ENCODE results near the gene C14orf132. TPM values are rescaled to one million over a fixed set of nuclear protein-coding genes. Genes with fewer than 3 reads are reported as not detected.
A peak's percentile ranks its signal among the peaks of the same experiment; 100 is the strongest.

The C14orf132 gene
- total RNA-seq, 2 donors from 2014 or later: 2.7 to 2.9 TPM

DNA sequence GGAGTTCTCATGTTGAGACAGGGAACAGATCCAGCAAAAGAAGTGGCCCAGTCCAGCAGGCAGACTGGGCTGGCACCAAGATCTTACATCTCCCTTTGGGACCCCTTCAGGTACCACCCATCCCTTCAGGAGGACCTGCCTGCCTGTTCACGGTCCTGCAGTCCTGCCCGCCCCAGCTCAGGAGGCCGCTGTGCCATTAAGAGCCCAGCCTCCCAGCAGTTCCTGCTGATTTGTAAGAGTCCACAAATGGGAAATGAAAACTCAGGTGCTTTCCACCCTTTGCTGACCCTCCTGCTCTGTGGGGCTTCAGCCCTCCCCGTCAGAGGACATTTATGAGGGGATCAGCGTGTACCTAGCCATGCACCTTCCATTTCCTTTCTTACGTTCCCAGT, 39.5 kb downstream of the C14orf132 start:
- ATAC-seq (no peak), DNase-seq (no peak)
- intact Hi-C loops (cut with DNase I): no loop called here

DNA sequence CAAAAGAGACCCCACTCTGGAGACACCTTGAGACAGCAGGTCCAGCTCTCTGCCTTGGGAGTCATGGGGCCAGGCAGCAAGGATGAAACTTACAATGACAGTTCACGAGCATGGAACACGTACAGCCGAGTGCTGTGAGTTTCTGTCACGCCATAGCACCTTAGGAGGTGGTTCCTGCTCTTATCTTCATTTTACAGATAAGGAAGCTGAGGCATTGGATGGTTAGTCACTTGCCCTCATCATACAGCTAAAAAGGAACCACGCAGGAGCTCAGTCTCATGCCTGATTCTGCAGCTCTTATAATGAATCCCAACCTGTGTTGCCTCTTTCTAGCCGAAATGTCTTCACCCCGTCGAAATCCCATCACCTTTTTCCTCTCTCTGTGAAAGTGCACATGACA, 39.9 kb downstream of the C14orf132 start:
- ATAC-seq (peak in 1 of 2 donors; percentile 58), DNase-seq (no peak)
- intact Hi-C loops (cut with DNase I): no loop called here

DNA sequence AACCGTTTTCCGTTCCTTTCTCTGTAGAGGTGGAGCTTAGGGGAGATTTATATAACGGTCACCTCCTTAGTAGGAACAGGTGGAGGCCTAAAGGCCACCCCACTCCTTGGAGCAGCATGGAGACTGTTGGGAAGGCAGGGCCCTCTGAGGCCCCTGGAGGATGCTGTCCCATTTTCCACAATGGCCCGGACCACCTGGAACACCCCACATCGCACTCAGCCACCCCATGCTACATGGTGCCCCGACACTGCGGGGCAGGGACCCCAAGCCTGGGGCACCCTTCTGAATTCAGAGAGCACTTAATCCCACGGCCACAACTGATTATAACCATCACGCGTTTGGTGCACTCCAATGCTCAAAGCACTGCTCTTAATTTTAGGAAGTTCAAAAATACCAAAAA, 41.4 kb downstream of the C14orf132 start:
- no peak for ATAC-seq
- intact Hi-C loops (cut with DNase I): no loop called here
- no peak for DNase-seq

DNA sequence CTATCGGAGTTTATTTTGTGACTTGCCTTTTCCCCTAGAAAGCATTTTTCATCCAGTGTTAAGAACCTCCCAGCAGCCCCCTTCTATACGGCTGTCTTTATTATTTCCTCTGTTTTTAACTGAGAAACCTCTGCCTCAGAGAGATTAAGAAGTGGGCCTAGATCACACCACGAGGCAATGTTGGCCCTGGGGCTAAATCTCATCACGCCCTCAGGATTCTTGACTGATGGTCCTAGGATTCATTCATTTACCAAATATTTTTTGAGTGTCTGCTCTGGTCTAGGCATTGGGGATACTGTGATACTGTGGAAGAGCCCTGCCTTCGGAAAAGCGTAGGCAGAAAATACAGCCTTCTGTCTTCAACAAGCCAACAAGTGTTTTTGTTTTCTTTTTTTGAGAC, 42.1 kb downstream of the C14orf132 start:
- ATAC-seq: no peak
- no peak for DNase-seq
- intact Hi-C loops (cut with DNase I): no loop called here

DNA sequence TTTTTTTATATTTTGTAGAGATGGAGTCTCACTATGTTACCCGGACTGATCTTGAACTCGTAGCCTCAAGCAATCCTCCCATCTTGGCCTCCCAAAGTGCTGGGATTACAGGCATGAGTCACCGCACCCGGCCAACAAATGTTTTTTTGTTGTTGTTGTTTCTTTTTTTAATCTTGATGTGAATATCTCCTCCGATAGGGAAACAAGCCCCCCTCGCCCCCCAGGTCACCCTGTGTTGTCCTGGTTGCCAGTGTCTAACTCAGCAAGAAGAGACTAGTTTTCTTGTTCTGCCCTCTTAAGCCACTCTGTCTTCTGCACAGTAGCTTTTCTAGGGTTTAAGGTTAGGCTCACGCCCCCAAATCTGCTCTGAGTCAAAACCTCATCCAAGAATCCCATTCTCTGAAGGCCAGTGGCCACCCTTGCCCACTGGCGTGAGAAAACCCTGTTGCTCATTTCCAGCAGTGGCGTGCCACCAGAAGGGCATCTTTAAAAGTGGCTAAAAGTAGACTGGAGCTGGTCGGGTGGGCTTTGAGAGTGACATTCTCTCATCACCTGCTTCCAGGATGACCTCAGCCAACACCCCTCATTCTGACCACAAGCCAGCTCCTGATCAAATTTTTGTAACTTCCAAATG, 42.7 kb downstream of the C14orf132 start:
- DNase-seq (no peak), ATAC-seq (no peak)
- intact Hi-C loops (cut with DNase I): no loop called here

DNA sequence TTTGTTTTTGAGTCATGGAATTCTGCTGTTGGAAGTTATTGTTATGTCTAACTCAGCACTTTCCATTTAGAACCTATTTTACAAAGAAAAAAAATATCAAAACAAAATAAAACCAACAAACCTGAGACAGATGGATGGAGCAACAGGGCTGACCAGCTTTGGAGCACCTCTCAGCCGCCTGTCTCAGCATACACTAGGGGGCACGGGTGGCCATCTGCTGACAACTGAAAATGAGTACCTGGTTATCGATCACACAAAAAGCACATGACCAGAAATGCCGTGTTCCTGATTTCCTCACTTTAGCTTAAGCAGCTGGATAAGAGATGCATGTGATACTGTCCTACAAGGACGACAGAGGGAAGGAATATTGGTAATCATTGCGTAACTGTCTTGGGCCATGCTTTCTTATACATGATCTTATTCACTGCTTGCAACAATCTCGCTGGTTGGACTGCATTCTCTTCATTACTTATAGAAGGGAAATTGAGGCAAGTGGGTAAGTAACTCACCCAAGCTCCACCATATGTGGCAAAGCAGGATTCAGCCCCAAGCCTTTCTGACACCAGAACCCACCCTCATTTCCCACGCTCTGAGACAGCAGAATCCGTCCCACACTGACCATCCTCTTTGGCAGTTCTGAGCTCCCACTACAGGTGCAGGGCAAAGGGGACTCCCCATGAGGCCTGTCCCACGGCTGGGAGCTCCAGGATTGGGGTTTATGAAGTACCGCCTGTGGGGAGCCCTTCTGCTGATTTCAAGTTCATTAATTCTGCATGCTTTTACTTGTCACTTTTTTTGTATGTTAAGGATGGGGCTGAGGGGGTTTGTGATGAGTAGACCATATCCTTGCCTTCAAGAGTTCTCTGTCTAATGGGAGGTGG, 43.5 kb downstream of the C14orf132 start:
- intact Hi-C loops (cut with DNase I): no loop called here
- ATAC-seq: no peak
- no peak for DNase-seq

DNA sequence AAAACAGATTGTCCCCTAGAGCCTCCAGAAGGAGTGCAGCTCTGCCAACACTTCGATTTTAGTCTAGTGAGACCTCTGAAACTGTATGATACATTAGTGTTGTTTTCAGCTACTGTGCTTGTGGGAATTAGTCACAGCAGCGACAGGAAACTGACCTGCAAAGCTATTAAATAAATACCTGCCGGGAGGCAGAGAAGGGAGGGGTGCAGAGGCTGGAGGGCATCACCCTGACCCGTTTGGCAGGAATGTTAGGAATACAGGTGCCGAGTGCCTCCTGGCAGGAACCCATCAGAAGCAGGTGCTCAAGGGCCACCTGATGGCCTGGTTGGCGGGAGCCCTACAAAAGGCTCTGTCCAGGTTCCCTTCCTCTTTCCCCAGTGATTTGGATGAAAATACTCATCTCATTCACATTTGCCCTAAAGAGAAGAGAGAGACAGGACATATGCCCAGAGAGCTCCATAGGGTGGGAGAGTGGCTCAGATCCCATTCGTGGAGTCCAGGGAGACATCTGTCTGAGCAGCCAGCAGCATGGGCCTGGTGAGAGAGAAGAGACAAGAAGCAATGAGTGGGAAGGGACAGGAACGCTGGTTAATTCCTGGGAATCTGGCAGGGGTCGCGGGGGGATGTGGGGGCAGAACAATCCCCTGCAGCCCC, 44.6 kb downstream of the C14orf132 start:
- DNase-seq (no peak), ATAC-seq (no peak)

DNA sequence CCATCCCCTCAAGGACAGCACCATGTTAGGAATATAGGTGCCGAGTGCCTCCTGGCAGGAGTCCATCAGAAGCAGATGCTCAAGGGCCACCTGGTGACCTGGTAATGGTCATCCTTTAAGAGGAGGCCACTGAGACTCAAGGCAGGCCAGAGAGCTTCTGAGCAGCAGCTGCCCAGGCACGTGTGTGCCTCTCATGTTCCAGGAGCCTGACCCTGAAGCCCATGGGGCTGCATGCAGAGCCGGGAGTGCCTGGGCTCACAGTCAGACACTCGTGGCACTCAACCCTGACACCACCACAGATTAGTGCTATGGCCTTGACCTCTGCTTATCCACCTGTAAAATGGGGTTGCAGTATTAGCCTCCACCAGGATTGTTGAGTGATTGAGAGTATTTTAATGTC, 45.6 kb downstream of the C14orf132 start:
- DNase-seq (no peak), ATAC-seq (no peak)
- intact Hi-C loops (cut with DNase I): no loop called here

More for the DNA sequence above, 44.6 kb downstream of the C14orf132 start:
- intact Hi-C loops (cut with DNase I): no loop called here

DNA sequence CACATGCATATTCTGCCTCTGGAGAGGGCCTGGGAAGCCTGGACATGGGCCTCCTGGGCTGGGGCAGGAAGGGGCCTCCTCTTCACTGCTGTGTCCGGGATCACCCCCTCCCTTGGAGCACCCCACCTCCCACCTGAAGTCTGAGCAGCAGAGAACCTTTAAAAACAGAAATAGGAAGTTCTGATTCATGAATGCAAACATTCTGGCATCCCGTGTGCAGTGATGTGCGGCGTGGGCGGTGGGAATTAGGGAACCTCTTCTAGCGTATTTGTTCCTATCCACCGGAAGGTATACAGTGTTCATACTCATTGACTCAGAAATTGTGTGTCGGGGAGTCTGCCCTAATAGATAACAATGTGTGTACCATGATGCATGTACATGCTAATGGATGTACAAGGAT, 46.2 kb downstream of the C14orf132 start:
- DNase-seq (no peak), ATAC-seq (no peak)
- intact Hi-C loops (cut with DNase I): no loop called here

DNA sequence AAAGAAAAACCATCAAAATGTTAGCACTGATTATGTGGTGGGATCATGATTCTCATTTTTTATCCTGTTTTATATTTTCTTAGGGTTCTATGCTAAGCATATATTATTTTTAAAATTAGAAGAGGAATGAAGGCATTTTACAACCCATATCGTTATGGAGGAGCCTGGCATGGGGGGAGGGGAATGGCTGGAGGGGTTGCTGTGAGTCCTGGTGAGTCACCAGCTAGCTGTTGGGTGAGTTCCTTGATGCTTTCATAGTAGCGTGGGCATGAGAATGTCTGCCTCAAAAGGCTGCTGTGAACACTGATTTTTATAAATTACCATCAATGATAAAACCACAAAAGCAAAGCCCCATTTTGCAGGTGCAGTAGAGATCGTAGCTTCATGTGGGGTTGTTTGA, 46.9 kb downstream of the C14orf132 start:
- intact Hi-C loops (cut with DNase I): no loop called here
- ATAC-seq: no peak
- DNase-seq: no peak

DNA sequence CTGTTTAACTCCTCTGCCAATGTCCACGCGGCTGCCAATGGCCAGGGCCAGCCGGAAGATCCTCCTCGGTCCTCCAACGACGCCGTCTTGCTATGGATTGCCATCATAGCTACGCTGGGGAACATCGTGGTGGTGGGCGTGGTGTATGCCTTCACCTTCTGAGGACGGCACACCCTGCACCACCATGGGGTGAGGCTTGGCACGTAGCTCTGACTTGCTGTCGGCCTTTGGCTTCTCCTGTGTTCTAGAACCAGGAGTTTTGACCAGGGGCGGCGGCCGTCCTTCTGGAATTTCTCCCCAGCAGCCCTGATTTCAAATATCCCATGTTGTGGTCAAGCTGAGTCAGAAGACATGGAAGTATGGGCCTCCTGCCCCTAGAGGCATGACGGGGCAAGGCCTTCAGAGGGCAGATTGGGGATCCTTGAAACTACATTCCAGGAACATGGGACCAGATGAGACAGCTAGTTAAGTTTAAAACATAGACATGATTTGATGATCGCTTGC, 47.5 kb downstream of the C14orf132 start:
- intact Hi-C loops (cut with DNase I): no loop called here
- DNase-seq (no peak), ATAC-seq (no peak)

DNA sequence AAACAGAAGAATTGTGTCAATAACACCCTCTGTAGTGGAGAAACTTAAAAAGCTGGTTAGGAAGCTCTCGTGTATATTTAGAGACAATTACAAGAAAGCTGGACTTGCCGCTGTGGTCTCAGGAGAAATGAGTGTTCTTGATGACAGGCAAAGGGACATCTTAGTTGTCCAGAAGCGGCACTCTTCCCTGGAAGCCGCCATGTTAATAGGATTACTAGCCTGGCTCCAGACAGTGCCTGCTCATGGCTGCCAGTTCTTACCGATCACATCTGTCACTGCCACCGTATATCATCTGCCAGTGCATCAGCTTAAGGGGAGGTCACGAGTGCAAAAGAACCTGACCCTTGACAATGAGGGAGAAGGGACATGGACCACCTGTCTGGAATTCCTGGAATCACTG, 48.9 kb downstream of the C14orf132 start:
- DNase-seq: no peak
- intact Hi-C loops (cut with DNase I): no loop called here

DNA sequence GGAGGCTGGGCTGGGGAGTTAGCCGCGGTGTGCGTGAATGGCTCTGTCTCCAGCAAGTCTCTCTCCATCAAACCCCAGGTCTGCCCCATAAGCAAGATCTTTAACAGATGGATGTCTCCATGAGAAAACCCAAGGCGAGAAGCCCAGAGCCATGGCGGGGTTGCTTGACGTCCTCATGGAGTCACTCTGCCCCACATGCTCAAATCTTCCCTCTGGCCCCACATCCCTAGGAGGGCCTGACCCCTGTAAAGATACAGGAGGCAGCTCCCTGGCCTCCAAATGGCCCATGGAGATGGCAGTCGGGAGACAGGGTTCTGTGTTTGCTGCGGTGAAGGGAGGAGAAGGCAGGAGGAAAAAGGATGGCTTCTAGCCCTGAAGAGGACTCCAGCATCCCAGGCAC, 49.3 kb downstream of the C14orf132 start:
- no peak for ATAC-seq
- DNase-seq: no peak
- intact Hi-C loops (cut with DNase I): no loop called here

More for the DNA sequence above, 48.9 kb downstream of the C14orf132 start:
- no peak for ATAC-seq

DNA sequence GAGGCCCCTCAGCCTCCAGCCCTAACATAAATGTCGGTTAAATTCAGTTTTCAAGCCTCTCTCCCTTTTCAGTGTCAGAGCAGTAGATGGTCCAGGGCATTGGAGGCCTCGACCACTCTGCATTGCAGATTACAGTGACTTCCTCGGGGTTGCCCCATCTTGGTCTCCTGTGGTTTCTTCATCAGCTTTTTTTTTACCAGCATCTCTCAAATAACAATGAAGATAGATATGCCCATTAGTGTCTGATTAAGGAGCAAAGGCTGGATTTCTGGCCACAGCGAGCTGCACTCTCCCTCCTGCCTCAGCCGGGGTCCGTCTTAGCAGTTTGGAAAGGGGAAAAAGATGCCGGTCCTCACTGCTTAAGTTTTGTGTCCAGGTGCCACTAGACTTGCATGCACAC, 49.7 kb downstream of the C14orf132 start:
- ATAC-seq (no peak), DNase-seq (no peak)
- intact Hi-C loops (cut with DNase I): no loop called here

DNA sequence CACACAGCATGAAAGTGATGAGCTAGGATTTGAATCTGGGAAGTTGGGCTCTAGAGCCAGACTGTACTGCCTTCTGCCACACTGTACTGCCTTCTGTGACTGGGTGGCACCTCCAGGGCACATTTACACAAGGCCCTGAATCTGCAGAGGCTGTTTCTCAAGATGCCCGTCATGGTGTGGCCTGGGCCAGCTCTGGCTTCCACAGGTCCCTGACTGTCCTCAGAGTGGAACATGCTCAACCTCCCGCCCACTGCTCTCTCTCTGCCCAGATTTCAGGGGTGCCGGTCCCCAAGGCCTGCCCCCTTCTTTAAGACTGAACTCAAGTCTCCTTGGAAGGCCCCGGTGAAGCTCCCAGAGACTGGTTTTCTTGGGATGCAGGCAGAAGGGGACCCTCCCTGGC, 50.2 kb downstream of the C14orf132 start:
- ATAC-seq (no peak), DNase-seq (no peak)
- intact Hi-C loops (cut with DNase I): no loop called here

DNA sequence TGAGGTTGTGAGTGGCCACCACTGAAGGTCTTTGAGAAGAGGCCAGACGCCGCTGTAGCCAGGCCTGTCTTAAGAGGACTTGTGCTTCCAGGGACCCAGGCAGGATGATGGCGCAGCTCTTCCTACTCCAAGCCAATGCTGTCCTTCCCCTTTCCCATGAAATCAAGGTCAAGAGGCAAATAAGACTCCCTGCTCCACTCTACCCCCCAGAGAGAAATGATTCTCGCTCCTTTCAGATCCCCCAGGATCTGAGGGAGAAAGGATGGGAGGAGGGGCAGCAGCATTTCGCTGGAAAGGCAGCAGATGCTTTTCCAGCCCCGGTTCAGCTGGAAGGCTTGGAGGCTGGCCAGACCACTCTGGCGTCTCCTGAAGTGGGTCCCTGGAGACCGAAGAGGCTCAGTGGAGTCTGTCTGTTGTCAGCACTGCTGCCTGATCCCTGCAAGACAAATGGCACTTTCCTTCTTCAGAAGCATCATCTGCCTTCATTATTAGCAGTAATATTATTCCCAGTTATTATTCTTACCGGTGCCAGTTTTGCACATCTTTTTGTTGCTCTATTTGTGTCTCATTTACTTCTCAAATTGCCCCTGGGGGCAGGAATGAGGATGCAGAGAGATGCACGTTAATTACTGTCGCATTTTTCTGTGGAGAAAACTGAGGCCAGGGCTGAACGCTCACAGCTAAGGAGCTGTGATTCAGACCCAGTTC, 51.4 kb downstream of the C14orf132 start:
- intact Hi-C loops (cut with DNase I): no loop called here

DNA sequence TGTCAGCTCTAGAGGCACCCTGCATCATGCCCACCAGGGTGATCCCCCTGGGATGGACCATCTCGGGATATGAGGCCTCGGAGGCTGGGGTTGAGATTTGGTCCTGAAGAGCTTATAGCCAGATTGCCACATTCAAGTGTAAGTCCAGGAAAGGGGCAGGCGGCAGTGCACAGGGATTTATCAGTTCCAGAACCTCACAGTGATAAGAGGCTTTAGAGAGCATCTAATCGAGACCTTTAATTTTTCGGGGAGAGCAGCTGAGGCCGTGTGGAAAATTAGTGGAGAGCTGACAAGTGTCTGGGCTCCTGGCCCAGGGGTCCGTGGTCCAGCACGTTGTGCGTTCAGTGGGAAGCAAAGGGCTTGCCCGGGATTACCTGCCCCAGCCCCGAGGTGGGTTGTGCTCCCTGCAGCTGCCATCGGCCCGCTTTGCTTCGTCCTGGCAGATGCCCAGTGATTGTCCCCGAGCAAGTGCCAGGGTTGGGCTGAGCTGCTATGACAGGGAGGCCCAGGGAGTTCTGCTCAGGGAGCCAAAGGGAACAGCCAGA, 52.1 kb downstream of the C14orf132 start:
- peak in 1 of 2 donors; percentile 12 for ATAC-seq
- intact Hi-C loops (cut with DNase I): no loop called here
- DNase-seq: no peak

More for the DNA sequence above, 51.4 kb downstream of the C14orf132 start:
- ATAC-seq (peak; percentile 65 to 70), DNase-seq (peak; percentile 64)

DNA sequence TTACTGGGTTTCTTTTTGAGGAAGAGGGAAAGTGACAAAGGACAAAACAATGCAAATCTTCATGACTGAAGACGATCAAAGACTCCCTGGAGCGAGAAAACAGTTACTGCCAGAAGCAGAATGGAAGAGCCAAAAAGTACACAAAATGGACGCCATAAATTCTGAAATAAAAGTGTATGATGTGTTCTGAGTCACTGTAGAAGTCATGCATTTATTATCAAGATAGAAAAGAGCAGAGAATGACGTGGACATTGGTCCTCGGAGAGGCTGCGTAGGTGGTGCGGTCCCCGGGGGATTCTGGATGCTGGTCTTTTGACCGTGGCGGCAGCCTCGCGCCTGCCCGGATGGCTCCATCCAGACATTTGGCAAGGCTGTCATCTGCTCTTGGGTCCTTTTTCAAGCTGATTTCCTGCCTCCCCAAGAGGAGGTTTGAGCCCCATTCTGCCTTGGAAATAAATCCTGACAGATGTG, 52.8 kb downstream of the C14orf132 start:
- DNase-seq (peak; percentile 56), ATAC-seq (no peak)
- intact Hi-C loops (cut with DNase I): no loop called here

DNA sequence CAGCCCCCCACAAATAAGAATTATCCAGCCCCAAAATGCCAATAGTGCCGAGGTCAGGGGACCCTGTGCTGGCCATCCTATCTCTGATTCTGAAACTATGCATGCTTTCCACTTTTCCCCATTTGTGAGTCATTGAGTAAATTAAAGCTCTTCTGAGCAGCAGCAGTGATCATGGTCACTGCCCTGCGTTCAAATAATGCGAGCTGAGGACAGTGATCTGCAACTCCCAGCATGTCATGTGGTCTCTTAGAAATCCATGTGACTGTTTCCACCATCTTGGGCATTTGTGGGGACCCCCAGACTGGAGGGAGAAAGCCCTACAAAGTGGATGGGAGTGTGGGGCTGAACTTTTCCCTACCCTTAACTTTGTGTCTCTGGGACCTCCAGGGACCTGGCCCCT, 53.8 kb downstream of the C14orf132 start:
- DNase-seq: no peak
- no peak for ATAC-seq
- intact Hi-C loops (cut with DNase I): no loop called here
